ENCODE data around the gene TFAP2A. TPM values are rescaled to one million over a fixed set of nuclear protein-coding genes. Genes with fewer than 3 reads are reported as not detected.

Gene TFAP2A
- total and polyA plus RNA-seq, 2 experiments from 2014 or later, result 0.17 TPM; not detected in 1

- Histone ChIP-seq H3K36me3 (no peaks in the 10 kb centered on the region), H3K4me1 (ENCODE audit: low read depth) (no peaks in the 10 kb centered on the region), H3K27me3 (no peaks in the 10 kb centered on the region), H3K4me3 (no peak overlapping the region), H3K9me3 (ENCODE audit: low read depth) (no peaks in the 10 kb centered on the region), H3K27ac (no peak overlapping the region)
- no peak for DNase-seq (ENCODE audit: low read depth in 1 of 2, low spot score in 1 of 2)
- no peak for TF ChIP-seq CTCF (IDR thresholded peaks at IDR 0.05; ENCODE audit: low read depth, low read length)
These were observed 59.7 kb downstream of the TFAP2A start for GRCh38 chr6:10355115-10355702.

GRCh38 chr6:10351791-10352190 lies 63.1 kb downstream of the TFAP2A start:
- Histone ChIP-seq H3K4me3 (no peak overlapping the region), H3K4me1 (ENCODE audit: low read depth) (no peaks in the 10 kb centered on the region), H3K27me3 (no peaks in the 10 kb centered on the region), H3K36me3 (no peaks in the 10 kb centered on the region), H3K27ac (no peak overlapping the region), H3K9me3 (ENCODE audit: low read depth) (no peaks in the 10 kb centered on the region)
- TF ChIP-seq CTCF (IDR thresholded peaks at IDR 0.05; ENCODE audit: low read depth, low read length), result no peak
- peak in 1 of 2 donors; percentile 20 for DNase-seq (ENCODE audit: low read depth in 1 of 2, low spot score in 1 of 2)

- H3K4me1 ChIP-seq (ENCODE audit: low read depth), result no peaks in the 10 kb centered on the region
- H3K27me3 ChIP-seq, result no peaks in the 10 kb centered on the region
- no peaks in the 10 kb centered on the region for H3K36me3 ChIP-seq
- H3K27ac ChIP-seq, result no peak overlapping the region
- no peaks in the 10 kb centered on the region for H3K9me3 ChIP-seq (ENCODE audit: low read depth)
- no peak for TF ChIP-seq CTCF (IDR thresholded peaks at IDR 0.05; ENCODE audit: low read depth, low read length)
- no peak overlapping the region for H3K4me3 ChIP-seq
- DNase-seq (ENCODE audit: low read depth in 1 of 2, low spot score in 1 of 2), result no peak
These were observed 64.2 kb downstream of the TFAP2A start for GRCh38 chr6:10350720-10351119.

DNA sequence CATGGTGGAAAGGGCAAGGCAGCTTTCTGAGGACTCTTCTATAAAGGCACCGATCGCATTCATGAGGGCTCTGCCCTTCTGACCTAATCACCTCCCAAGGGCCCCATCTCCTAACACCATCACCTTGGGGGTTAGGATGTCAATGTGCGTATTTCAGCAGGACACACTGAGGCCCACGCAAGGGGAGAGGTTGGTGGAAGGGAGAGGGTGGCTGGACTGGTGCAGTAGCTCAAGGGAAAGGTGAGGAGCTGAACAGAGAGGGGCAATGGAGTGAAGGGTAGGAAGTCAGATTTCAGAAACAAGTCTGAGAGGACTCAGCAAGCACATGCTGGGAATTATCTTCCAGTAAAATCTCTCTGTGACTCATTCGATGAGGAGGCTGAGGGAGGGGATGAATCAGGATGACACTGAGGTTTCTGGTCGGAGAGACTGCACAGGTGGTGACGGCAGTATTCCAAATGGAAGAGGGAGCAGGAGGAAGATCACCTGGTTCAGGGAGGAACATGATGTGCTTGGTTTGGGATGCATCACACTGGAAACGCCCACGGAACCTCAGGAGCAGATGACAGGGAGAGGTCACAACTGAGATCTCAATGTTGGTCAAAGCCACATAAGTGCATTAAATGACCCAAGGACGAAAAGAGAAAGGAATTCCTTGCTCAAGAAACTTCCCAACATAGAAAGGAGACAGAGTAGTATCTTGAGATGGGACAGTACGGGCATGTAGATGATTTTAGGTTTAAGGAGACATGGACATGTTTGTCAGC lies 67.1 kb downstream of the TFAP2A start:
- no peak overlapping the region for H3K4me3 ChIP-seq
- DNase-seq (ENCODE audit: low read depth in 1 of 2, low spot score in 1 of 2), result no peak
- no peaks in the 10 kb centered on the region for H3K36me3 ChIP-seq
- H3K27me3 ChIP-seq, result no peaks in the 10 kb centered on the region
- no peak for TF ChIP-seq CTCF (IDR thresholded peaks at IDR 0.05; ENCODE audit: low read depth, low read length)
- H3K4me1 ChIP-seq (ENCODE audit: low read depth), result no peaks in the 10 kb centered on the region
- no peak overlapping the region for H3K27ac ChIP-seq
- no peaks in the 10 kb centered on the region for H3K9me3 ChIP-seq (ENCODE audit: low read depth)

Other genes starting within 250 kb of the TFAP2A start
- gene GCNT2, start 106.3 kb upstream of the TFAP2A start, total RNA-seq, result 21.4 and 26.2 TPM in 2 replicates
- 23.8 and 27.3 TPM in 2 replicates for gene GCNT2, start 106.3 kb upstream of the TFAP2A start, polyA plus RNA-seq

Data from cardiac muscle cell (in vitro differentiated cells and primary cell).